GM19023 (cell line): Measurements from ENCODE around the gene MC1R.

Experiments
- ATAC-seq: cut with Tn5 transposase; IDR thresholded peaks from one replicate; pipeline ENCODE4 v1.9.1; 2021; ENCODE audit warnings: mild to moderate bottlenecking, moderate library complexity; ENCODE audit not compliant: unreplicated experiment

Gene MC1R

GRCh38 chr16:89895482-89896250 lies 23.0 kb upstream of the MC1R start:
- no peak for ATAC-seq

- no peak for ATAC-seq
Measured at GRCh38 chr16:89897204-89897603, 21.5 kb upstream of the MC1R start.

GRCh38 chr16:89898201-89898967 lies 20.3 kb upstream of the MC1R start:
- no peak for ATAC-seq

- ATAC-seq, result no peak
Measured at GRCh38 chr16:89899879-89900481, 18.7 kb upstream of the MC1R start.

GRCh38 chr16:89900885-89901284 lies 17.8 kb upstream of the MC1R start:
- no peak for ATAC-seq

GRCh38 chr16:89902980-89903379 lies 15.7 kb upstream of the MC1R start:
- no peak for ATAC-seq

GRCh38 chr16:89903908-89904515 lies 14.7 kb upstream of the MC1R start:
- no peak for ATAC-seq

GRCh38 chr16:89904606-89905510 lies 13.8 kb upstream of the MC1R start:
- no peak for ATAC-seq

GRCh38 chr16:89905511-89906139 lies 13.0 kb upstream of the MC1R start:
- no peak for ATAC-seq

- no peak for ATAC-seq
Measured at GRCh38 chr16:89906140-89907025, 12.3 kb upstream of the MC1R start.

- no peak for ATAC-seq
Measured at GRCh38 chr16:89907055-89907814, 11.4 kb upstream of the MC1R start.

- ATAC-seq, result no peak
Measured at GRCh38 chr16:89908236-89908635, 10.4 kb upstream of the MC1R start.

- no peak for ATAC-seq
Measured at GRCh38 chr16:89909777-89910716, 8.6 kb upstream of the MC1R start.

- ATAC-seq, result no peak
Measured at GRCh38 chr16:89910717-89911354, 7.8 kb upstream of the MC1R start.

GRCh38 chr16:89911375-89911774 lies 7.3 kb upstream of the MC1R start:
- ATAC-seq, result no peak

GRCh38 chr16:89912143-89912542 lies 6.5 kb upstream of the MC1R start:
- ATAC-seq, result no peak

GRCh38 chr16:89912627-89913026 lies 6.0 kb upstream of the MC1R start:
- ATAC-seq, result no peak
